Hepatic stellate cell (primary cell): Measurements from ENCODE around the gene TAF1.
A peak's percentile ranks its signal among the peaks of the same experiment; 100 is the strongest.
"Not testable (repeated sequence)": the region's sequence is repeated elsewhere in the genome, so short reads cannot be mapped to it uniquely, and the experiment has no call there.

Experiments used
- DNase-seq: peaks from one replicate; pipeline ENCODE4 v3.0.0; 2011; ENCODE audit warnings: low spot score

Gene TAF1, protein sequence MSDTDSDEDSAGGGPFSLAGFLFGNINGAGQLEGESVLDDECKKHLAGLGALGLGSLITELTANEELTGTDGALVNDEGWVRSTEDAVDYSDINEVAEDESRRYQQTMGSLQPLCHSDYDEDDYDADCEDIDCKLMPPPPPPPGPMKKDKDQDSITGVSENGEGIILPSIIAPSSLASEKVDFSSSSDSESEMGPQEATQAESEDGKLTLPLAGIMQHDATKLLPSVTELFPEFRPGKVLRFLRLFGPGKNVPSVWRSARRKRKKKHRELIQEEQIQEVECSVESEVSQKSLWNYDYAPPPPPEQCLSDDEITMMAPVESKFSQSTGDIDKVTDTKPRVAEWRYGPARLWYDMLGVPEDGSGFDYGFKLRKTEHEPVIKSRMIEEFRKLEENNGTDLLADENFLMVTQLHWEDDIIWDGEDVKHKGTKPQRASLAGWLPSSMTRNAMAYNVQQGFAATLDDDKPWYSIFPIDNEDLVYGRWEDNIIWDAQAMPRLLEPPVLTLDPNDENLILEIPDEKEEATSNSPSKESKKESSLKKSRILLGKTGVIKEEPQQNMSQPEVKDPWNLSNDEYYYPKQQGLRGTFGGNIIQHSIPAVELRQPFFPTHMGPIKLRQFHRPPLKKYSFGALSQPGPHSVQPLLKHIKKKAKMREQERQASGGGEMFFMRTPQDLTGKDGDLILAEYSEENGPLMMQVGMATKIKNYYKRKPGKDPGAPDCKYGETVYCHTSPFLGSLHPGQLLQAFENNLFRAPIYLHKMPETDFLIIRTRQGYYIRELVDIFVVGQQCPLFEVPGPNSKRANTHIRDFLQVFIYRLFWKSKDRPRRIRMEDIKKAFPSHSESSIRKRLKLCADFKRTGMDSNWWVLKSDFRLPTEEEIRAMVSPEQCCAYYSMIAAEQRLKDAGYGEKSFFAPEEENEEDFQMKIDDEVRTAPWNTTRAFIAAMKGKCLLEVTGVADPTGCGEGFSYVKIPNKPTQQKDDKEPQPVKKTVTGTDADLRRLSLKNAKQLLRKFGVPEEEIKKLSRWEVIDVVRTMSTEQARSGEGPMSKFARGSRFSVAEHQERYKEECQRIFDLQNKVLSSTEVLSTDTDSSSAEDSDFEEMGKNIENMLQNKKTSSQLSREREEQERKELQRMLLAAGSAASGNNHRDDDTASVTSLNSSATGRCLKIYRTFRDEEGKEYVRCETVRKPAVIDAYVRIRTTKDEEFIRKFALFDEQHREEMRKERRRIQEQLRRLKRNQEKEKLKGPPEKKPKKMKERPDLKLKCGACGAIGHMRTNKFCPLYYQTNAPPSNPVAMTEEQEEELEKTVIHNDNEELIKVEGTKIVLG (N-terminal part only)

GRCh38 chrX:71365875-71366673 lies at the start of gene TAF1:
TSS of gene TAF1 (plus strand) at chrX:71366357. CDS start at chrX:71366375, 18 bp downstream.
- peak; percentile 91 for DNase-seq

GRCh38 chrX:71316959-71317358 lies 49.2 kb upstream of the TAF1 start:
- DNase-seq = not testable (repeated sequence)

DNA sequence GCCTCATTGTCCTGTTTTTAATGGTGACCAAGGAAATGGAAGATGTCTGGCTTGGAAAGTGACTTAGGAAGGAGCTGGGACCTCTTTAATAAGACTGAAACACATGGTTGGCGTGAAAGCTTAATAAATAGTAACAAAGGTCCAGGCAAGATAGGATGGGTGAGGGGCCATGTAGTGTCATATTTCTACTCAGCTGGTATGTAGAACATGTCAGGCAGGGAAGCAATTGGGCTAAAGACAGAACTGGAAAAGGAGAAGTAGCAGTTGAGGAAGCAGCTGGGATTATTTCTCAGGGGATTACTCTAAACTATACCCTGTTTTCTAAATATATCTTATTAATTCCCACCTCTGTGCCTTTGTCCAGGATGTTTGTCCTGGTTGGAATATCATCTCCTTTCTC lies 46.0 kb upstream of the TAF1 start:
- no peak for DNase-seq

GRCh38 chrX:71321731-71322130 lies 44.4 kb upstream of the TAF1 start:
- DNase-seq = no peak

DNA sequence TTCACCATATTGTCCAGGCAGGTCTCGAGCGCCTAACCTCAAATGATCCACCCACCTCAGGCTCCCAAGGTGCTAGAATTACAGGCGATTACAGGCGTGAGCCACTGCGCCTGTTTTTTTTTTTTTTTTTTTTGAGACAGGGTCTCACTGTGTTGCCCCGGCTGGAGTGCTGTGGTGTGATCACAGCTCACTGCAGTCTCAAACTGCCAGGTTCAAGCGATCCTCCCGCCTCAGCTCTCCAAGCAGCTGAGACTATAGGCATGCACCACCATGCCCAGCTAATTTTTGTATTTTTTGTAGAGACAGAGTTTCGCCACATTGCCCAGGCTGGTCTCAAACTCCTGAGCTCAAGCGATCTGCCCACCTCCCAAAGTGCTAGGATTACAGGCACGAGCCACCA lies 41.7 kb upstream of the TAF1 start:
- DNase-seq = not testable (repeated sequence)

- DNase-seq = no peak
Observed at GRCh38 chrX:71326394-71326793, 39.8 kb upstream of the TAF1 start.

DNA sequence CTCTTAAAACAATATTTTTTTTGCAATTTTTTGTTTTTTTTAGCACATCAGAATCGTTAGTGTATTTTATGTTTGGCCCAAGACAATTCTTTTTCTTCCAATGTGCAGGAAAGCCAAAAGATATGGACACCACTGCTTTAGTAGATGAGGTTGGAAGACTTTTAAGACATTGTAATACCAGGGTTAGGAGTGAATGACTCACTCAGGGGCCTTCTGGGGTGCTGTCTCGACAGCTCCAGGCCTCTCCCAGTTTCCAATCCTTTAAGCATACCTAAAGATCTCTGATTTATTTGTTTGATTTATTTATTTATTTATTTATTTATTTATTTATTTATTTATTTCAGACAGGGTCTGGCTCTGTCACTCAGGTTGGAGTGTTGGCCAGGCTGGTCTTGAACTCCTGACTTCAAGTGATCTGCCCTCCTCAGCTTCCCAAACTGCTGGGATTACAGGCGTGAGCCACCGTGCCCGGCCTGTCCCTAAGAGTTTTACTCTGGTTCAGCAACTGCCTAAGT lies 16.9 kb upstream of the TAF1 start:
- DNase-seq = not testable (repeated sequence)

GRCh38 chrX:71349867-71350266 lies 16.3 kb upstream of the TAF1 start:
- DNase-seq = not testable (repeated sequence)

GRCh38 chrX:71352439-71352838 lies 13.7 kb upstream of the TAF1 start:
- not testable (repeated sequence) for DNase-seq

GRCh38 chrX:71364221-71364620 lies 1.9 kb upstream of the TAF1 start:
- no peak for DNase-seq

GRCh38 chrX:71365356-71365874 lies 742 bp upstream of the TAF1 start:
- DNase-seq = no peak

DNA sequence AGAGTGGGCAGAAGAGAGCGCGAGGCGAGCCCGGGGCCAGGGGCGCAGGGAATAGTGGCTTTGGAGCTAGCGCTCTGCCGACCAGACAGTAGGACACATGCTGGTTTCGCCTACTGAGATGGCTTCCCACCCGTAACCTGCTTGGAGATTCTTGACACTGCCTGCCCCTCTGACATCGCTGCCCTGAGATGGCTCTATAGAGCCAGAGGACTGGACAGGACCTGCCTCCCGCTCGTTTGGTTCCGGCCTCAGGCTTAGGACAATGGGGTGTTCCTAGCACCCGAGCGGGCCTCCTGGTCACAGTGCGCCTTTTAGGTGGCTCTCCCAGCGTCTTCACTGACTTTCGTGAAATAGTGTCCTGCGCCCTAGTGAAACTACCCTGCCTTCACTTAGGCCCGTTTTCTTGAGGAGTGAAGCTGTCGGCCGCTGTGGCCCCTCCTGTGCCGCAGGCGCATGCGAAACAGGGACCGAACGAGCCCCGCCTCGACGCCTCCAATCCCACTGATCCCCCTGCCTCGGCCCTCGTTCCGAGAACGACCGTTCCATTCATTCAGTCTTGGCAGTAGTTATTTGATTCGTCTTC lies 608 bp downstream of the TAF1 start:
- peak; percentile 31 for DNase-seq

- DNase-seq = no peak
Observed at GRCh38 chrX:71367396-71367795, 1.2 kb downstream of the TAF1 start.

DNA sequence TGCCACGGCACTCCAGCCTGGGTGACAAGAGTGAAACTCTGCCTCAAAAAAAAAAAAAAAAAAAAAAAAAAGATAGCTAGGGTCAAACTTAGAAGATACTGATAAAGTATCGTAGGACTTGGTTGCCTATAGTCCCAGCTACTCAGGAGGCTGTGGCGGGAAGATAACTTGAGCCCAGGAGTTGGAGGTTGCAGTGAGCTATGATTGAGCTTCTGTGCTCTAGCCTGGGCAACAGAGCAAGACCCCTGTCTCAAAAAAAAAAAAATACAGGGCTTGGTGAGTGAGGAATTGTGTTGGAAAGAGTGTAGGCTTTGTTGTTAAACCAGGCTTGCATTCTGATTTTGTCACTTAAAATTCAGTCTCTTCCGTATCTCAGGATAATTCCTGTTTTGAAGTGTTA lies 6.2 kb downstream of the TAF1 start:
- DNase-seq = no peak

GRCh38 chrX:71378732-71379131 lies 12.6 kb downstream of the TAF1 start:
- DNase-seq = no peak

DNA sequence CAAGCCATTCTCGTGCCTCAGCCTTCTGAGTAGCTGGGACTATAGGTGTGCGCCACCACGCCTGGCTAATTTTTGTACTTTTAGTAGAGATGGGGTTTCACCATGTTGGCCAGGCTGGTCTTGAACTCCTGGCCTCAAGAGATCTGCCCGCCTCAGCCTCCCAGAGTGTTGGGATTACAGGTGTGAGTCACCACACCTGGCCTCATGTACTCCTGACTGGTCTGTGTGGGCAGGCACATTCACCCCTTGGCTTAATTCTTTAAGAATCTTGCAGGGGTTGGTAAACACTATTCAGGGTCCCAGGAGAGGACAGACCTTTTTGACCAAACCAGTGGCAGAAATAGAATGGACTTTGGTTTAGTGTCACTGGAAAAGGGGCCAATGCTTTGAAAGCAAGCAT lies 25.6 kb downstream of the TAF1 start:
- not testable (repeated sequence) for DNase-seq

GRCh38 chrX:71393919-71394318 lies 27.8 kb downstream of the TAF1 start:
- DNase-seq = no peak

- no peak for DNase-seq
Observed at GRCh38 chrX:71396576-71396975, 30.4 kb downstream of the TAF1 start.

DNA sequence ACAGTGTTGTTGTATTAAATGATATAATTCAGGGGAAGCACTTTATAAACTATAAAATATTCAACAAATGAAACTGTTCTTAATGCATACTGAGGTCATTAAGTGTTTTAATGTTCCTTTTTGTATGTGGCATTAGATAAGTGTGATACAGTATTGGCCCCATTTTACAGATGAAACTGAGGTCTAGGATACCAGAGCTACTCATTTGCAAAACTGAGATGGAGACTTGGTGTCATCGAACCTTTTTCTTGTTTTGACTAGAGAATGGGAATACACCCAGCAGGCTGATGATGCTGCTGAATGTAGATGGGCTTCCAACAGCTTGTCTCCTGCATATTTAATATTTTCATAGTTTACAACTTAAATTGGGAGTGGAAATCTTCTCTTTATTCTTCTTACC lies 34.6 kb downstream of the TAF1 start:
- no peak for DNase-seq

DNA sequence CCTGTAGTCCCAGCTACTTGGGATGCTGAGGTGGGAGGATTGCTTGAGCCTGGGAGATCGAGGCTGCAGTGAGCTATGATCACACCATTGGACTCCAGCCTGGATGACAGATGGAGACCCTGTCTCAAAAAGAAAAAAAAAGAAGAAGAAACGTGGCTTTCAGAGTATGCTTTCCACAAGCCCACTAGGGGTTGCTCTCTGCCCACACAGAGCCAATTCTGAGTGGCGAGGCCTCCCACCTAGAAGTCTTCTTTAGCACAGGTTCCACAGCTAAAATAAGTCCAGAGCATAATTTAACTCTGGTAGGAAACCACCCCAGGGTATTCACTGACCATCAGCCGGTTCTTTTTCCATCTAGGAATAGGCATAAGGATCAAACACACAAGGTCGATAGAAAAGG lies 50.1 kb downstream of the TAF1 start:
- not testable (repeated sequence) for DNase-seq
